DOHH2 (cell line): ENCODE data around the gene KRTCAP2.

Experiments
- H3F3A ChIP-seq: fragments of 200-600 bp; sonication (generic), shearing (Covaris generic); 2 replicates; pipeline ENCODE4 v1.6.0; 2016; ENCODE audit warnings: antibody characterized with exemption, mild to moderate bottlenecking; ENCODE audit not compliant: control insufficient read depth, insufficient read depth
- H3K27ac ChIP-seq: fragments of 200-600 bp; sonication (generic); 2 replicates; pipeline ENCODE4 v1.5.1; 2014; ENCODE audit warnings: low read depth, mild to moderate bottlenecking, low read length, moderate library complexity
- H3K27me3 ChIP-seq: fragments of 200-600 bp; sonication (generic); 2 replicates; pipeline ENCODE4 v1.6.1; 2014; ENCODE audit warnings: mild to moderate bottlenecking, low read length, mixed read lengths; ENCODE audit not compliant: control insufficient read depth
- H3K36me3 ChIP-seq: fragments of 200-600 bp; sonication (generic); 2 replicates; pipeline ENCODE4 v1.6.1; 2014; ENCODE audit warnings: mild to moderate bottlenecking, low read length, moderate library complexity, mixed read lengths; ENCODE audit not compliant: control insufficient read depth
- H3K4me1 ChIP-seq: fragments of 200-600 bp; sonication (generic); 2 replicates; pipeline ENCODE4 v1.6.1; 2014; ENCODE audit warnings: mild to moderate bottlenecking, low read length, mixed read lengths; ENCODE audit not compliant: control insufficient read depth
- H3K4me2 ChIP-seq: fragments of 200-600 bp; sonication (generic); 2 replicates; pipeline ENCODE4 v1.6.0; 2014; ENCODE audit warnings: mild to moderate bottlenecking, low read length, moderate library complexity
- H3K4me3 ChIP-seq: fragments of 200-600 bp; sonication (generic); 2 replicates; pipeline ENCODE4 v1.5.1; 2014; ENCODE audit warnings: mild to moderate bottlenecking, low read length, mixed read lengths
- H3K79me2 ChIP-seq: fragments of 200-600 bp; sonication (generic); 2 replicates; pipeline ENCODE4 v1.6.1; 2014; ENCODE audit warnings: mild to moderate bottlenecking, low read length, mixed read lengths; ENCODE audit not compliant: control insufficient read depth
- H3K9me2 ChIP-seq: fragments of 200-600 bp; sonication (generic); replicated peaks from 2 replicates; pipeline ENCODE4 v1.6.1; 2014; ENCODE audit warnings: mild to moderate bottlenecking, low read length, mixed read lengths; ENCODE audit not compliant: control insufficient read depth
- H3K9me3 ChIP-seq: fragments of 200-600 bp; sonication (generic); 2 replicates; pipeline ENCODE4 v1.6.1; 2014; ENCODE audit warnings: antibody characterized with exemption, low read length, mixed read lengths; ENCODE audit not compliant: control insufficient read depth, insufficient read depth
- H4K20me1 ChIP-seq: fragments of 200-600 bp; sonication (generic); 2 replicates; pipeline ENCODE4 v1.6.0; 2014; ENCODE audit warnings: low read depth, mild to moderate bottlenecking, antibody characterized with exemption, low read length, moderate library complexity; ENCODE audit not compliant: control insufficient read depth, insufficient read depth
- EZH2phosphoT487 ChIP-seq: fragments of 200-600 bp; sonication (generic); IDR thresholded peaks from 2 replicates; pipeline ENCODE4 v1.6.1; 2017; ENCODE audit warnings: borderline replicate concordance, mild to moderate bottlenecking, antibody characterized with exemption, low read length, moderate library complexity, mixed read lengths
- TF ChIP-seq, protein P1 (sequence below): fragments of 200-600 bp; sonication (generic); IDR thresholded peaks from one replicate; pipeline ENCODE4 v1.5.1; 2014; ENCODE audit warnings: antibody characterized with exemption, mild to moderate bottlenecking, low read depth, low read length; ENCODE audit not compliant: poor library complexity, severe bottlenecking

Gene KRTCAP2

DNA sequence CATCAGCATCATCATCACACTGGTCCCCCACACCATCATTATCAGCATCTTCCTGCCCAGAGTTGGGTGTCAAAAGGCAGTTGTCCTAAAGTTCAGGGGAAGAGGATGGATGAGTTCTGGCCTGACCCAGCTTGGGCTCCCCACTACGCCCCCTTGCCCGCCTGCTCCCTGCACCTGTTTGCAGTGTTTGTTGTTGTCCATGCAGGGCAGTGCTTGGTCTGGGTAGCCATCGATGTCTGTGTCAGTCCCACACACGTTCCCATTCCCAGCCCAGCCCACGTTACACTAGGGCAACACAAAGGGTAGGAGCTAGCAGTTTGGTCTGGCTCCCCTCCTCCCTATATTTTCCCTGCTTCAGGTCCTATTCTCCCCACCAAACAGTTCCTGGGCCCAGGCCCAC lies 27.8 kb upstream of the KRTCAP2 start:
- no peak overlapping the region for H3K27ac ChIP-seq
- H3K4me2 ChIP-seq: no peak overlapping the region
- TF ChIP-seq EZH2phosphoT487: no peak
- TF ChIP-seq, protein P1, sequence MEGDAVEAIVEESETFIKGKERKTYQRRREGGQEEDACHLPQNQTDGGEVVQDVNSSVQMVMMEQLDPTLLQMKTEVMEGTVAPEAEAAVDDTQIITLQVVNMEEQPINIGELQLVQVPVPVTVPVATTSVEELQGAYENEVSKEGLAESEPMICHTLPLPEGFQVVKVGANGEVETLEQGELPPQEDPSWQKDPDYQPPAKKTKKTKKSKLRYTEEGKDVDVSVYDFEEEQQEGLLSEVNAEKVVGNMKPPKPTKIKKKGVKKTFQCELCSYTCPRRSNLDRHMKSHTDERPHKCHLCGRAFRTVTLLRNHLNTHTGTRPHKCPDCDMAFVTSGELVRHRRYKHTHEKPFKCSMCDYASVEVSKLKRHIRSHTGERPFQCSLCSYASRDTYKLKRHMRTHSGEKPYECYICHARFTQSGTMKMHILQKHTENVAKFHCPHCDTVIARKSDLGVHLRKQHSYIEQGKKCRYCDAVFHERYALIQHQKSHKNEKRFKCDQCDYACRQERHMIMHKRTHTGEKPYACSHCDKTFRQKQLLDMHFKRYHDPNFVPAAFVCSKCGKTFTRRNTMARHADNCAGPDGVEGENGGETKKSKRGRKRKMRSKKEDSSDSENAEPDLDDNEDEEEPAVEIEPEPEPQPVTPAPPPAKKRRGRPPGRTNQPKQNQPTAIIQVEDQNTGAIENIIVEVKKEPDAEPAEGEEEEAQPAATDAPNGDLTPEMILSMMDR: no peak
- H3K36me3 ChIP-seq: 0 out of 2 replicates have a peak, but pooled peaks cover 5% of the 10 kb centered on the region
- no peaks in the 10 kb centered on the region for H3K9me2 ChIP-seq
- H3K79me2 ChIP-seq: no peaks in the 10 kb centered on the region
- H3K4me1 ChIP-seq: peaks cover 2% of the 10 kb centered on the region; the same call in 1 of the 2 replicates
- H4K20me1 ChIP-seq: no peaks in the 10 kb centered on the region
- H3K9me3 ChIP-seq: no peaks in the 10 kb centered on the region
- no peak overlapping the region for H3K4me3 ChIP-seq
- H3F3A ChIP-seq: no peaks in the 10 kb centered on the region
- no peaks in the 10 kb centered on the region for H3K27me3 ChIP-seq

DNA sequence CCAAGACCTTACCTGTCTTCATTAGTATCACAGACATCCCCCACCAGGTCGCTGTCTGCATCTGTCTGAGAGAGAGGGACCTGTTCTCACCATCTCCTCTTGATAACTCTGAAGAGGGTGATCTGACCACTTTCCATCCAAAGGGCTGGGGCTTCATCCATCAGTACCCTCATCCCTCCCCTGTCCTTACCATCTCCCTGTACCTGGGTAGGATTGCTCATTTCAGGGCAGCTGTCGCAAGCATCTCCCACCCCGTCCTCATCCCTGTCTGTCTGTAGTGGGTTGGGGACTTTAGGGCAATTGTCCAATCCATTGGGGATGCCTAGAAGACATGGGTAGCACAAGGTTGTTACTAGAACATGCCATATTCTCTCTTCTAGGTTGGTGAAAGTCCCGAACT lies 26.7 kb upstream of the KRTCAP2 start:
- no peaks in the 10 kb centered on the region for H3F3A ChIP-seq
- H3K36me3 ChIP-seq: 0 out of 2 replicates have a peak, but pooled peaks cover 5% of the 10 kb centered on the region

DNA sequence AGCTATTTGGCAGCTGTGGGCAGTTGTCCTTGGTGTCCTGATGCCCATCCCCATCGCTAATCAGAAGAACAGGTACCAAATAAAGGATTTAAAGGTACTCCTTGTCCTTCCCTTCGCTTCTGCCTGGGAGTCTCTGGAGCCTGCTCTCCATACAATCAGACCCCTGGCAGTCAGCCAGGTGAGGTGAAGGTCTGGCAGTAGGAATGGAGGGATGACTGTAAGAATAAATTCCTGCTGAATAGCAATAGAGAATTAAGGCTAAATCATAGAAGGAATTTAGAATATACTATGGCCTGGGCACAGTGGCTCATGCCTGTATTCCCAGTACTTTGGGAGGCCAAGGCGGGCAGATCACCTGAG lies 25.4 kb upstream of the KRTCAP2 start:
- Histone ChIP-seq H3K4me1 (peaks cover 22% of the 10 kb centered on the region), H3K27ac (no peak overlapping the region), H3F3A (peaks cover 4% of the 10 kb centered on the region; the same call in 1 of the 2 replicates), H3K36me3 (0 out of 2 replicates have a peak, but pooled peaks cover 5% of the 10 kb centered on the region), H4K20me1 (no peaks in the 10 kb centered on the region), H3K4me2 (no peak overlapping the region), H3K4me3 (no peak overlapping the region), H3K27me3 (no peaks in the 10 kb centered on the region), H3K9me3 (no peaks in the 10 kb centered on the region), H3K79me2 (no peaks in the 10 kb centered on the region; the same call in 1 of the 2 replicates), H3K9me2 (no peaks in the 10 kb centered on the region)
- no peak for TF ChIP-seq EZH2phosphoT487
- TF ChIP-seq, protein P1: no peak

More for the DNA sequence above, 26.7 kb upstream of the KRTCAP2 start:
- Histone ChIP-seq H3K4me1 (peaks cover 9% of the 10 kb centered on the region), H3K27ac (no peak overlapping the region), H4K20me1 (no peaks in the 10 kb centered on the region), H3K4me3 (no peak overlapping the region), H3K9me3 (no peaks in the 10 kb centered on the region), H3K27me3 (no peaks in the 10 kb centered on the region), H3K4me2 (no peak overlapping the region), H3K9me2 (no peaks in the 10 kb centered on the region), H3K79me2 (no peaks in the 10 kb centered on the region; the same call in 1 of the 2 replicates)
- TF ChIP-seq, protein P1: no peak
- no peak for TF ChIP-seq EZH2phosphoT487
